Esophagus muscularis mucosa (tissue), 4 donors: ENCODE data around the gene DCP1B. TPM values are rescaled to one million over a fixed set of nuclear protein-coding genes. Genes with fewer than 3 reads are reported as not detected.

Source experiments
- DNase-seq: peaks from one replicate; pipeline ENCODE4 v3.0.0-alpha.2; 2017; ENCODE audit errors: extremely low spot score
- H3K27ac ChIP-seq, 4 donors: fragments of 200-600 bp; sonication (generic); replicated peaks in 1 of 4; 1 replicate in 3 of 4; 2 replicates in 1 of 4; pipeline ENCODE4 v1.5.1; 2016 to 2019; ENCODE audit warnings: mild to moderate bottlenecking in 1 of 4
- H3K27me3 ChIP-seq, 4 donors: fragments of 200-600 bp; sonication (generic); one replicate each; pipeline versions ENCODE4 v1.5.1 to v1.6.0; 2016 to 2019
- H3K36me3 ChIP-seq, 4 donors: fragments of 200-600 bp; sonication (generic); one replicate each; pipeline ENCODE4 v1.5.1; 2016 to 2019
- H3K4me1 ChIP-seq, 4 donors: fragments of 200-600 bp; sonication (generic); one replicate each; pipeline ENCODE4 v1.5.1; 2016 to 2019
- H3K4me3 ChIP-seq, 4 donors: fragments of 200-600 bp; sonication (generic); 1 replicate in 2 of 4; 2 replicates in 2 of 4; pipeline ENCODE4 v1.5.1; 2016 to 2019; ENCODE audit warnings: mild to moderate bottlenecking in 4 of 4, moderate library complexity in 1 of 4
- H3K9me3 ChIP-seq, 4 donors: fragments of 200-600 bp; sonication (generic); 1 replicate in 3 of 4; 2 replicates in 1 of 4; pipeline ENCODE4 v1.5.1; 2016 to 2019
- EP300 ChIP-seq: sonication (generic); formaldehyde crosslinking; IDR thresholded peaks from one replicate; pipeline ENCODE4 v1.6.1; 2017; ENCODE audit warnings: antibody characterized with exemption
- POLR2A ChIP-seq: fragments of 450-650 bp; IDR thresholded peaks from one replicate; pipeline ENCODE4 v1.6.1; 2017; ENCODE audit warnings: antibody characterized with exemption, moderate library complexity, mild to moderate bottlenecking, low read depth
- POLR2AphosphoS5 ChIP-seq, 2 donors: sonication (generic); formaldehyde crosslinking; IDR thresholded peaks; one replicate each; pipeline ENCODE4 v1.6.1; 2017; ENCODE audit warnings: antibody characterized with exemption in 2 of 2
- WGBS: methylation state at CpG from one replicate; pipeline ENCODE4 v1.1.5; 2018; 5-methylcytosine and 5-hydroxymethylcytosine counted together
- intact Hi-C: fragments of 100-400 bp; cut with DNase I; formaldehyde crosslinking; loops from one replicate; pipeline ENCODE4 v1.15.1; 2023
- total RNA-seq, 4 donors: library from RNA; depleted of rRNA; stranded (reverse); fragments of >200 nt; gene quantifications; one replicate each; pipeline versions ENCODE4 v1.1.0 to v1.2.1, GENCODE V29; 2016
- TF ChIP-seq, protein P1 (sequence below), 3 experiments: fragments of 200-600 bp in 2 of 3; fragments of 450-650 bp in 1 of 3; sonication (generic) in 2 of 3; IDR thresholded peaks; one replicate each; pipeline ENCODE4 v1.5.1; 2017 to 2019; ENCODE audit warnings: antibody characterized with exemption in 3 of 3, mild to moderate bottlenecking in 2 of 3, moderate library complexity in 1 of 3

The DCP1B gene
- total RNA-seq, 4 donors from 2014 or later: 22.0 to 26.5 (median 24.4) TPM

DNA sequence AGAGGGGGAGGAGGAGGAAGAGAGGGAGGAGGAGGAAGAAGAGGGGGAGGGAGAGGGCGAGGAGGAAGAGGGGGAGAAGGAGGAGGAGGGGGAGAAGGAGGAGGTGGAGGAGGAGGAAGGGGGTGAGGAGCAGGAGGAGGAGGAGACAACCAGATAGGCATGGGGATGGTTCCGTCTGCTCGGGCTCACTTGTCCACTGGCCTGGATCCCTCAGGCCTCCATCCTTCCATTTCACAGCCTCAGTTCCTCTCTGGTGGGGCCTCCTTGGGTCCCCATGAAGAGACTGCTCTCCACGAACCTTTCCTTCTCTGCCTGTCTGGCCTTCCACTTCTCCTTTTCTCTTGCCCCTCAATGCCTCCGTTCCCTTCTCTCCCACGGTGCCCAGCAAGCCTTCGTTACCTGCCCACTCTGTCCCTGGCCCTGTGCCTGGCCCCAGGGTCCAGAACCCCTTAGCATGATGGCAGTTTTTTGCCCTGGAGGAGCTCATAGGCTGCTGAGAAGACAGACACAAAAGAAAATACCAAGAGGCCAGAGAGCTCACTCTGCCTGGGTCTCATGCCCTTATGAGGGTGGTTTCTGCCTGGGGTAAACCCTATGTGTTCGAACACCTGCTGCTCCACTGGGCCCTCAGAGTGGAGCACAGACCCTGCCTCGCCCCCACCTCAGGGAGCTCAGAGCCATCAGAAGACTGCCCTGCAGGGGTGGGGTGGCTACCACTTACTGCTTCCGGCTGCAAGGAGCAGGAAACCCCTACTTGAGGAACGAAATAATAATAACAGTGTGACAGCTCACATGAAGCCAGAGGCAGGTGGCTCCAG, 74.1 kb downstream of the DCP1B start:
- TF ChIP-seq POLR2A (no peak), EP300 (no peak), POLR2AphosphoS5 (IDR thresholded peaks at IDR 0.05) (no peak)
- TF ChIP-seq, protein P1, sequence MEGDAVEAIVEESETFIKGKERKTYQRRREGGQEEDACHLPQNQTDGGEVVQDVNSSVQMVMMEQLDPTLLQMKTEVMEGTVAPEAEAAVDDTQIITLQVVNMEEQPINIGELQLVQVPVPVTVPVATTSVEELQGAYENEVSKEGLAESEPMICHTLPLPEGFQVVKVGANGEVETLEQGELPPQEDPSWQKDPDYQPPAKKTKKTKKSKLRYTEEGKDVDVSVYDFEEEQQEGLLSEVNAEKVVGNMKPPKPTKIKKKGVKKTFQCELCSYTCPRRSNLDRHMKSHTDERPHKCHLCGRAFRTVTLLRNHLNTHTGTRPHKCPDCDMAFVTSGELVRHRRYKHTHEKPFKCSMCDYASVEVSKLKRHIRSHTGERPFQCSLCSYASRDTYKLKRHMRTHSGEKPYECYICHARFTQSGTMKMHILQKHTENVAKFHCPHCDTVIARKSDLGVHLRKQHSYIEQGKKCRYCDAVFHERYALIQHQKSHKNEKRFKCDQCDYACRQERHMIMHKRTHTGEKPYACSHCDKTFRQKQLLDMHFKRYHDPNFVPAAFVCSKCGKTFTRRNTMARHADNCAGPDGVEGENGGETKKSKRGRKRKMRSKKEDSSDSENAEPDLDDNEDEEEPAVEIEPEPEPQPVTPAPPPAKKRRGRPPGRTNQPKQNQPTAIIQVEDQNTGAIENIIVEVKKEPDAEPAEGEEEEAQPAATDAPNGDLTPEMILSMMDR (IDR thresholded peaks at IDR 0.05): no peak
- no peaks in the 10 kb centered on the region for H3K27me3 ChIP-seq
- peaks cover 47 to 87% (median 68%) of the 10 kb centered on the region in 4 donors for H3K4me1 ChIP-seq
- intact Hi-C loops: no loop called here
- DNase-seq: no peak
- H3K27ac ChIP-seq: no peak overlapping the region
- H3K4me3 ChIP-seq: no peak overlapping the region
- H3K36me3 ChIP-seq: no peaks in the 10 kb centered on the region
- WGBS: 74% methylated on average over 11 of the region's 11 CpGs
- no peaks in the 10 kb centered on the region for H3K9me3 ChIP-seq

DNA sequence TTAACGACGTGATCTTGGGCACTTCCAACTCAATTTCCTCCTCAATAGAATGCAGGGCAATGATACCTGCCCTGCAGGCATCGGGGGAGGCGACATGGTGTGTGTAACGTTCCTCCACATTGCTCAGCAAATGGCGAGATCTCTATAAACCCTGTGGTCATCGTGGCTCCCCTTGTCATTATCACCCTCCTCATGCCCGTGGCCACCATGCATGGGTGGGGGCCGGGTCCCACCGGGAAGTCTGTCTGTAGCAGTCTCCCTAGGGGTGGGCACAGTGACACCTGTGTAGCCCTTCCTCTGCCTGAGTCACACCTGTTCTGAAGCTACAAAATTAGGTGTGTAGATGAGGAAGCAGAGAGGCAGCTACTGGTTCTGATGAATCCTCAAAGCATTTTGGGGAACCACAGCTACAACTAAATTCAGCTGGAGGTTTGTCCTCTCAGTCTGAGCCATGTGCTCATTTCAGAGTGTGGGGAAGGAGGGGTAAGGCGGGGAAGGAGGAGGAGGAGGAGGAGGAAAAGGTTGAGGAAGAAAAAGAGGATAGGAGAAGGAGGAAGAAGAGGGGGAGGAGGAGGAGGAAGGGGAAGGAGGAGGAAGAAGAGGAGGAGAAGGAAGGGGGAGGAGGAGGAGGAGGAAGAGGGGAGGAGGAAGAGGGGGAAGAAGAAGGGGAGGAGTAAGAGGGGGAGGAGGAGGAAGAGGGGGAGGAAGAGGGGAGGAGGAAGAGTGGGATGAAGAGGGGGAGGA, 74.8 kb downstream of the DCP1B start:
- Histone ChIP-seq H3K4me1 (peaks cover 54 to 84% (median 74%) of the 10 kb centered on the region in 4 donors), H3K9me3 (no peaks in the 10 kb centered on the region), H3K4me3 (no peak overlapping the region), H3K27ac (no peak overlapping the region), H3K27me3 (no peaks in the 10 kb centered on the region), H3K36me3 (no peaks in the 10 kb centered on the region)
- no peak for DNase-seq
- TF ChIP-seq, protein P1 (IDR thresholded peaks at IDR 0.05): no peak
- TF ChIP-seq POLR2AphosphoS5 (IDR thresholded peaks at IDR 0.05) (no peak), EP300 (no peak), POLR2A (no peak)
- 85% methylated on average over 11 of the region's 11 CpGs for WGBS
- intact Hi-C loops: no loop called here

DNA sequence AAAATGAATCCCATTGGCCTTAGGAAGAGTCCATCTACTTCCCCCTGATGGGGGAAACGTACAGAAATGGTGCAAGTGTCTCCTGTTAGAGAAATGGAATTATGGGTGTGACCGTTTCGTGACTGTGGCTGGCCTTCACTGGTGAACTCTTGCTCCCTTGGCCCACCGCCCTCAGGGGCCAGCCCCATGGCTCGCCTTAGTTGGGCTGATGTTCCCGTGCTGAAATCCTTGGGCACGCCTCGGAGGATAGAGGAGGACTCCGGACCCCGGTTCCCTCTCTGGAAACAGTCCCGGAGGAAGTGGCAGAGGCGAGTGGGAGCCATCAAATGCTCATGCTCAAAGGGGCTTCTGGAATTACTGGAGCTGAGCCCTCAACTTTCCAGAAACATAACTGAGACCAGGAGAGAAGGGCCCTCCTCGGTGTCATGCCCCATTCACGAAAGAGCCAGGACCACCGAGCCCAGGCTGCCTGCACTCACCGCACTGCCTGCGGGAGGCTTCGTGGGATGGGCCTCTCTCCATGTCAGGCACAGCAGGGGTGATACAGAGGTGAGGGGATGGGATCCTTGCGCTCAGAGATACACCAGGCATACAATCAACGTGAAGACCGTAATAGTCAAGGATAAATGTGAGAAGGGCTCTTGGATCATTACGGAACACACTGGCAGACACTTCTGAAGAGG, 75.7 kb downstream of the DCP1B start:
- peak overlapping the region in 3 of 4 donors; percentile 15 to 54 (median 38) for H3K27ac ChIP-seq
- H3K4me1 ChIP-seq: peaks cover 53 to 79% (median 69%) of the 10 kb centered on the region in 4 donors
- no peaks in the 10 kb centered on the region for H3K9me3 ChIP-seq
- no peaks in the 10 kb centered on the region for H3K27me3 ChIP-seq
- WGBS: 88% methylated on average over 10 of the region's 22 CpGs
- H3K36me3 ChIP-seq: no peaks in the 10 kb centered on the region
- H3K4me3 ChIP-seq: no peak overlapping the region
- DNase-seq: no peak
- TF ChIP-seq POLR2A (no peak), POLR2AphosphoS5 (IDR thresholded peaks at IDR 0.05) (no peak), EP300 (no peak)
- TF ChIP-seq, protein P1 (IDR thresholded peaks at IDR 0.05): no peak
- intact Hi-C loops: no loop called here

DNA sequence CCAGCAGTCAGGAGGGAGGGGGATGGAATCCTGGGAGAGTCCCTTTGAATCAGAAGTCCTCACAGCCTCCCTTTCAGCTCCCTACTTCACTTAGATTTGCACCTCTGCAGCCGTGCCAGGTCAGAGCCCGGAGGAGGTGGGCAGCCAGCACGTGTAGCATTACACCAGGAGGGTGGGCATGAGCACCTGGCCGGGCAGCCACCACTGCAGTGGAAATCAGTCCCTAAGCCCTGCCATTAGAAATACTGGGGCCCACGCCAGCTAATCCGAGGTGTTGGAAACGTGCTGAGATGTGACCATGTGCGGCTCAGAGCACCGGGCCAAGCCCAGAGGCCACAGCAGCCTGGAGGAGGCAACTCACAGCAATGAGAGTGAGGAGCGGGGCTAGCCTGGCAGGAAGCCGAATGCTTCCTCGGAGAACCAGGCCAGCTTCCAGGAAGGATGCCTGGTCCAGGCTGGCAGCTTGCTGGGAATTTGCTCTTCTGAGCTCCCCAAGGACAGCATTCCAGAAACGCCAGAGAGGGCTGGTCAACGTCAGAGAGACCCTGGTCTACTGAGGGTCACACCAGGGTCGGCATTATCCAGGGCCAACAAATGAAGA, 76.4 kb downstream of the DCP1B start:
- Histone ChIP-seq H3K27me3 (no peaks in the 10 kb centered on the region), H3K9me3 (no peaks in the 10 kb centered on the region), H3K4me3 (no peak overlapping the region), H3K27ac (peak overlapping the region in 3 of 4 donors; percentile 15 to 54 (median 38)), H3K36me3 (no peaks in the 10 kb centered on the region), H3K4me1 (peaks cover 46 to 72% (median 62%) of the 10 kb centered on the region in 4 donors)
- WGBS: 25% methylated on average over 8 of the region's 15 CpGs
- TF ChIP-seq POLR2A (no peak), EP300 (peak; percentile 60), POLR2AphosphoS5 (IDR thresholded peaks at IDR 0.05) (peak in 1 of 2 donors; percentile 54)
- DNase-seq: peak; percentile 87
- intact Hi-C loops: no loop called here
